ENCODE measurements around the gene PPP1R9B.

GRCh38 chr17:50199803-50200456 is 49.5 kb upstream of the PPP1R9B start:
- TF ChIP-seq CTCF (IDR thresholded peaks at IDR 0.05) (no peak), POLR2A (IDR thresholded peaks at IDR 0.05) (no peak)

Measured in breast epithelium (tissue), 3 donors.